ENCODE results near the gene IL15.

Gene IL15

DNA sequence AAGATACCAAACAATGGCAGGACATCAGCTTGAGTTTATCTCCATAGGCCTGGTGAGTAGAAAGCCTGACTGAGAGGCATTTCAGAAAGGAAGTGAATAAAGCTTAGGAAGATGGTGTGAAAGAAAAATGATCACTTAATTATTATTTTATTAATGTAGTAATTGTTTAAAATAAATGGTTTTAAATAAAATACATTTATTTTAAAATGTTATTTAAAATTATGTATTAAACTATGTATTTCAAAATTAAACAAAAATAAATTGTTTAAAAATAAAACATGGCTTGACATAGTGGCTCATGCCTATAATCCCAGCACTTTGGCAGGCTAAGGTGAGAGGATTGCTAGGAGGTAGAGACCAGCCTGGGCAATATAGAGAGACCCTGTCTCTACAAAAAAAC is 145.8 kb downstream of the IL15 start:
- no peak for DNase-seq

Measured in hippocampal formation (tissue), 2 donors.